Activated CD4-positive, alpha-beta T cell treated with anti-CD3 and anti-CD28 coated beads for 36 hours (primary cell): ENCODE results near the gene CD3G. TPM values are rescaled to one million over a fixed set of nuclear protein-coding genes. Genes with fewer than 3 reads are reported as not detected.
"Not testable (repeated sequence)": the region's sequence is repeated elsewhere in the genome, so short reads cannot be mapped to it uniquely, and the experiment has no call there.

Experiments used
- ATAC-seq: fragments of 200-7000 bp; cut with Tn5 transposase; one replicate; pipeline ENCODE4 v1.10.0; 2021; ENCODE audit warnings: mild to moderate bottlenecking, moderate library complexity
- CTCF ChIA-PET: fragments of 350-600 bp; sonication (Branson Sonifier 250); formaldehyde crosslinking; loops from one replicate; lab custom pipeline; 2021; ENCODE audit warnings: antibody characterized with exemption; lab: Charles Lee
- POLR2A ChIA-PET: fragments of 350-600 bp; sonication (Branson Sonifier 250); formaldehyde crosslinking; loops from one replicate; lab custom pipeline; 2021; ENCODE audit warnings: antibody characterized with exemption, inconsistent platforms; lab: Charles Lee
- DNase-seq: peaks from one replicate; pipeline ENCODE4 v3.0.0-alpha.2; 2020
- H3K27ac Mint-ChIP-seq: one replicate; pipeline ENCODE4 v1.8.0; 2021; ENCODE audit warnings: mixed read lengths
- H3K27me3 Mint-ChIP-seq: one replicate; pipeline ENCODE4 v1.8.0; 2021; ENCODE audit warnings: mixed read lengths
- H3K36me3 Mint-ChIP-seq: one replicate; pipeline ENCODE4 v1.8.0; 2021; ENCODE audit warnings: low read depth, mixed read lengths
- H3K4me1 Mint-ChIP-seq: one replicate; pipeline ENCODE4 v1.8.0; 2021; ENCODE audit warnings: mixed read lengths
- H3K4me3 Mint-ChIP-seq: one replicate; pipeline ENCODE4 v1.8.0; 2021; ENCODE audit warnings: mild to moderate bottlenecking, moderate library complexity, mixed read lengths
- H3K9me3 Mint-ChIP-seq: one replicate; pipeline ENCODE4 v1.8.0; 2021; ENCODE audit warnings: low read depth, mixed read lengths
- intact Hi-C, 2 experiments: fragments of 100-400 bp; cut with DNase I in 1 of 2; cut with micrococcal nuclease in 1 of 2; formaldehyde crosslinking; loops; one replicate each; pipeline versions ENCODE4 v1.14.2 to v1.15.1; 2022 to 2024; cut with DNase I, micrococcal nuclease
- total RNA-seq, 2 experiments: library from RNA; stranded (reverse); gene quantifications; one replicate each; pipeline ENCODE4 v1.2.3, GENCODE V29; 2021

The CD3G gene
- total RNA-seq, 2 experiments from 2014 or later = 141 to 146 TPM

DNA sequence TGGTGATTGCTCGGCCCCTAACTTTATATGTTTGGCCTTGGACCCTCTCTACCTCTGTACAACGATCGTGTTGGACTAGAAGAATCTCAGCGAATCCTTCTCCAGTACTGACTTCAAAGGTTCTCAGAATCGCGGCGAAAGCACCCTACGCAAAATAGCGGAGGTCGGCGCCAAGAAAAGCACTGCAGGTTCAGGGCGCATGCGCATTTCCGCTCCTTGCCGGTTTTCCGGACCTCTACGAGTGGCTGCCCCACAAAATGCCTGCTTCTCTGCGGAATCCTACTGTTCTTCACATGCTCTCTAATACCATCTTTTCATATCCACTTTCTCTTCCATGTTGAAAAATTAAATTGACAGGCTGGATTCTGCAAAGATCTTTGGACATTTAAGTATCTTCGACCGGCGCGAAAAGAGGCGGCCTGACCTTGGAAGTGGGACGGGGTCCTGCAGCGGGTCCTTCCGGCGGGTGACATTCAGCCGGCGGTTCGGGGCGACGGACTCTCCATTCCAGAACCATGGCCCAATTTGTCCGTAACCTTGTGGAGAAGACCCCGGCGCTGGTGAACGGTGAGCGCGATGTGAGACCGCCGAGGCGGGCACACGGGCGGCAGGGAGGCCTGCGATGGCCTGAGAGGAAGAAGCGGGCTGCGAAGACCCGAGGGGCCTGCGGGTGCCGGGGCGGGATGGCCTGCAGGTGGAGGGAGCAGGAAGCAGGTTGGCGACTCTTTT, 57.2 kb downstream of the CD3G start, which contains the start of gene ATP5MG:
TSS of gene ATP5MG (plus strand) at position 456 of the 729 bp plus-strand sequence. CDS start at position 516, 60 bp downstream.
- Mint-ChIP-seq H3K27me3 (no peaks in the 10 kb centered on the region), H3K9me3 (no peaks in the 10 kb centered on the region), H3K4me3 (peak within 1 kb of the TSS; percentile 93), H3K4me1 (peaks cover 64% of the 10 kb centered on the region), H3K36me3 (peaks cover 37% of the 10 kb centered on the region), H3K27ac (peak within 1 kb of the TSS; percentile 100)
- peak; percentile 63 for ATAC-seq
- ChIA-PET CTCF (interaction anchor here (0.6 to 1.5 kb wide), 13 partner anchors 29 to 252 kb away, joined by 3 to 6 read pairs (median 3); partner anchors contain the start of gene UBE4A), POLR2A (interaction anchor here (1.0 to 1.4 kb wide), 3 partner anchors 15 to 38 kb away, joined by 4 to 7 read pairs (median 6); partner anchors contain the start of gene KMT2A)
- peak; percentile 96 for DNase-seq
- intact Hi-C loops = loop anchor here (1.0 to 5.0 kb wide), 12 partner anchors 33 to 597 kb away; partner anchors contain the start of genes CD3D (in 2 of the 2), ARCN1 (in 1 of the 2), BCL9L (in 1 of the 2) and CENATAC (in 1 of the 2)

DNA sequence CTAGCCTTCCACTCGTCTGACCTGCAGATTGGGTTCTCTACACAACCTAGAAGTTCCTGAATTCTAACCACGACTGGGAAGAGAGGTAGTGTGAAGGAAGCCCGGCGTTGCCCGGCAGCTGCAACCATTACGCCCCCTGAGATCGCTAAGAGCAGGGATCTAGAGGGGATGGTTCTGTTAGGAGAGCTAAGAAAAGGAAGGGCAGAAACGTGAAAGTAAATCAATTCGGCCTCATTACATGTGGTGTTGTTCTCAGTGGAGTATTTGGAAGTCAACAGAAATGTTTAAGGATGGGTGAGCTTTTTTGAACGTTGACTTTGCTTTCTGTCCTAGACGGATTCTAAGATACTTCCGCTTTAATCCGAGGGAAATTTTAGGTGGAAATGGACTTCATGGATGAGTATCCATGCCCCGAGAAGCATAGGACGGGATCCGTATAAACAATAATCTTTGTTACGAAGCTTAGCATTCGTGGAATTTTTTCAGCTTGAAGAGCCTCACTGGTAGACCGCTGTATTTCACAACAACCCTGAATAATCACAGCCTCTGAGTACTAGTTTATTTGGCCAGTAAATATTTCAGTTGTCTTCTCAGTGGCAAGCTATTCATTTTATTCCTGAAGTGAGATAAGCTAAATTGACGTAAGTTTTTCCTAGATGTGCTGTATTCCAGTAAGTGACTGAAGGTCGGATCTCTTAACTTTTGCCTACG, 57.9 kb downstream of the CD3G start:
- ATAC-seq = no peak
- H3K4me1 Mint-ChIP-seq = peaks cover 69% of the 10 kb centered on the region

GRCh38 chr11:118402594-118402993, 58.5 kb downstream of the CD3G start:
- not testable (repeated sequence) for H3K9me3 Mint-ChIP-seq, ATAC-seq, DNase-seq, H3K27me3 Mint-ChIP-seq
- intact Hi-C loops = loop anchor here (5.0 kb wide), 3 partner anchors 95 to 525 kb away; partner anchors contain the start of genes BCL9L (in 1 of the 2) and IFT46 (in 1 of the 2)
- Mint-ChIP-seq H3K27ac (peak overlapping the region; percentile 100), H3K4me1 (peaks cover 65% of the 10 kb centered on the region), H3K36me3 (peaks cover 44% of the 10 kb centered on the region), H3K4me3 (peak overlapping the region; percentile 93)
- POLR2A ChIA-PET = interaction anchor here (0.6 to 1.4 kb wide), 6 partner anchors 13 to 50 kb away, joined by 3 to 7 read pairs (median 4); partner anchors contain the start of genes KMT2A and UBE4A
- CTCF ChIA-PET = interaction anchor here (0.7 to 1.5 kb wide), 8 partner anchors 17 to 180 kb away, joined by 3 to 6 read pairs (median 4); no protein-coding TSS in a partner anchor

More for the DNA sequence above, 57.9 kb downstream of the CD3G start:
- no peaks in the 10 kb centered on the region for H3K9me3 Mint-ChIP-seq
- DNase-seq = no peak
- intact Hi-C loops = loop anchor here (1.0 to 5.0 kb wide), 12 partner anchors 33 to 597 kb away; partner anchors contain the start of genes CD3D (in 2 of the 2), ARCN1 (in 1 of the 2), BCL9L (in 1 of the 2) and CENATAC (in 1 of the 2)
- H3K27ac Mint-ChIP-seq = peak overlapping the region; percentile 100
- CTCF ChIA-PET = interaction anchor here (0.7 to 1.5 kb wide), 13 partner anchors 17 to 251 kb away, joined by 3 to 6 read pairs (median 4); partner anchors contain the start of gene UBE4A
- peaks cover 38% of the 10 kb centered on the region for H3K36me3 Mint-ChIP-seq
- H3K27me3 Mint-ChIP-seq = no peaks in the 10 kb centered on the region
- POLR2A ChIA-PET = interaction anchor here (0.6 to 1.4 kb wide), 5 partner anchors 14 to 50 kb away, joined by 3 to 7 read pairs (median 4); partner anchors contain the start of genes KMT2A and UBE4A
- H3K4me3 Mint-ChIP-seq = peak overlapping the region; percentile 93

Other genes starting within 250 kb of the CD3G start
- gene SCN4B, start 191.5 kb upstream of the CD3G start, total RNA-seq = under 1 TPM; 0.26 to 0.27 TPM
- gene SCN2B, start 167.7 kb upstream of the CD3G start, total RNA-seq = not detected
- gene JAML, start 119.3 kb upstream of the CD3G start, total RNA-seq = 100 to 1,000 TPM; 168 to 193 TPM
- gene MPZL3, start 92.0 kb upstream of the CD3G start, total RNA-seq = 10 to 100 TPM; 45.9 to 53.2 TPM
- 10 to 100 TPM; 26.7 to 30.1 TPM for gene MPZL2, start 80.0 kb upstream of the CD3G start, total RNA-seq
- 100 to 1,000 TPM; 400 to 530 TPM for gene CD3E, start 39.6 kb upstream of the CD3G start, total RNA-seq
- 100 to 1,000 TPM; 305 to 331 TPM for gene CD3D, start 1.6 kb upstream of the CD3G start, total RNA-seq
- 10 to 100 TPM; 44.2 to 50.7 TPM for gene UBE4A, start 15.3 kb downstream of the CD3G start, total RNA-seq
- gene ATP5MG, start 57.3 kb downstream of the CD3G start, total RNA-seq = 100 to 1,000 TPM; 136 to 229 TPM
- 10 to 100 TPM; 64.1 to 67.1 TPM for gene KMT2A, start 92.1 kb downstream of the CD3G start, total RNA-seq
- under 1 TPM; 0.21 to 0.59 TPM for gene TTC36, start 183.1 kb downstream of the CD3G start, total RNA-seq
- 10 to 100 TPM; 12.2 to 17.4 TPM for gene TMEM25, start 186.8 kb downstream of the CD3G start, total RNA-seq
- 10 to 100 TPM; 18.7 to 25.4 TPM for gene IFT46, start 221.6 kb downstream of the CD3G start, total RNA-seq
- gene ARCN1, start 228.1 kb downstream of the CD3G start, total RNA-seq = 100 to 1,000 TPM; 148 to 154 TPM